CD14-positive monocyte (primary cell): ENCODE measurements around the gene RPL19. TPM values are rescaled to one million over a fixed set of nuclear protein-coding genes. Genes with fewer than 3 reads are reported as not detected.

ENCODE experiments used
- DNase-seq, 3 donors: peaks; one replicate each; pipeline ENCODE4 v3.0.0-alpha.2; 2011 to 2022
- H2AFZ ChIP-seq: 2 replicates; pipeline ENCODE4 v1.6.0; 2012; ENCODE audit warnings: mild to moderate bottlenecking, low read depth, low read length, inconsistent platforms; ENCODE audit not compliant: insufficient read depth, poor library complexity, severe bottlenecking
- H3K27ac ChIP-seq, 2 donors: 1 replicate in 1 of 2; 2 replicates in 1 of 2; pipeline ENCODE4 v1.5.1; 2012 to 2013; ENCODE audit warnings: low read length in 2 of 2, control low read depth in 1 of 2, inconsistent platforms in 1 of 2, low read depth in 1 of 2, mild to moderate bottlenecking in 1 of 2
- H3K27me3 ChIP-seq, 2 donors: one replicate each; pipeline versions ENCODE4 v1.6.0 to v1.6.1; 2011 to 2013; ENCODE audit warnings: low read length in 2 of 2; ENCODE audit not compliant: control insufficient read depth in 2 of 2, insufficient read depth in 2 of 2
- H3K36me3 ChIP-seq, 2 donors: replicated peaks in 1 of 2; 1 replicate in 1 of 2; 2 replicates in 1 of 2; pipeline versions ENCODE4 v1.5.1 to v1.6.1; 2012 to 2013; ENCODE audit warnings: low read length in 2 of 2, control low read depth in 1 of 2, inconsistent platforms in 1 of 2, mild to moderate bottlenecking in 1 of 2; ENCODE audit not compliant: insufficient read depth in 2 of 2, control insufficient read depth in 1 of 2
- H3K4me1 ChIP-seq, 2 donors: 1 replicate in 1 of 2; 2 replicates in 1 of 2; pipeline versions ENCODE4 v1.5.1 to v1.6.1; 2012 to 2013; ENCODE audit warnings: low read length in 2 of 2, control low read depth in 1 of 2, inconsistent platforms in 1 of 2, mild to moderate bottlenecking in 1 of 2, moderate library complexity in 1 of 2; ENCODE audit not compliant: insufficient read depth in 2 of 2, control insufficient read depth in 1 of 2
- H3K4me2 ChIP-seq: replicated peaks from 2 replicates; pipeline ENCODE3; 2012; ENCODE audit warnings: low read length, moderate library complexity, mild to moderate bottlenecking; ENCODE audit not compliant: poor library complexity, severe bottlenecking; ENCODE audit errors: extremely low read depth
- H3K4me3 ChIP-seq, 3 experiments: fragments of 200-600 bp in 1 of 3; sonication (generic) in 1 of 3; replicated peaks in 1 of 3; 1 replicate in 2 of 3; 2 replicates in 1 of 3; pipeline ENCODE4 v1.5.1; 2011 to 2013; ENCODE audit warnings: low read length in 3 of 3, mild to moderate bottlenecking in 3 of 3, control low read depth in 2 of 3, low read depth in 2 of 3, inconsistent platforms in 1 of 3, moderate library complexity in 1 of 3
- H3K79me2 ChIP-seq: 2 replicates; pipeline ENCODE4 v1.6.0; 2012; ENCODE audit warnings: mild to moderate bottlenecking, control low read depth, inconsistent platforms, low read length, moderate library complexity; ENCODE audit not compliant: insufficient read depth
- H3K9ac ChIP-seq: 2 replicates; pipeline ENCODE4 v1.6.0; 2017; ENCODE audit warnings: low read length, mild to moderate bottlenecking; ENCODE audit not compliant: insufficient read depth, poor library complexity, severe bottlenecking
- H3K9me3 ChIP-seq, 2 donors: replicated peaks in 1 of 2; 1 replicate in 1 of 2; 2 replicates in 1 of 2; pipeline versions ENCODE4 v1.5.1 to v1.6.1; 2012 to 2013; ENCODE audit warnings: low read length in 2 of 2, control low read depth in 1 of 2; ENCODE audit not compliant: control insufficient read depth in 1 of 2, insufficient read depth in 1 of 2
- H4K20me1 ChIP-seq: 2 replicates; pipeline ENCODE4 v1.6.0; 2012; ENCODE audit warnings: mild to moderate bottlenecking, low read length, control low read depth, moderate library complexity; ENCODE audit not compliant: insufficient read depth
- H3K27ac Mint-ChIP-seq, 7 donors: one replicate each; pipeline ENCODE4 v1.8.0; 2020; ENCODE audit warnings: mild to moderate bottlenecking in 7 of 7, mixed read lengths in 7 of 7, moderate library complexity in 6 of 7, inconsistent platforms in 2 of 7
- H3K27me3 Mint-ChIP-seq, 3 donors: one replicate each; pipeline ENCODE4 v1.8.0; 2021 to 2022; ENCODE audit warnings: low read depth in 3 of 3, mild to moderate bottlenecking in 3 of 3, mixed read lengths in 3 of 3, moderate library complexity in 3 of 3, inconsistent platforms in 1 of 3
- H3K36me3 Mint-ChIP-seq, 2 donors: one replicate each; pipeline ENCODE4 v1.8.0; 2020; ENCODE audit warnings: mixed read lengths in 2 of 2, inconsistent platforms in 1 of 2, mild to moderate bottlenecking in 1 of 2
- H3K4me1 Mint-ChIP-seq: one replicate; pipeline ENCODE4 v1.8.0; 2020; ENCODE audit warnings: mild to moderate bottlenecking, mixed read lengths
- H3K4me3 Mint-ChIP-seq, 2 donors: one replicate each; pipeline ENCODE4 v1.8.0; 2020; ENCODE audit warnings: mild to moderate bottlenecking in 2 of 2, mixed read lengths in 2 of 2, moderate library complexity in 1 of 2
- H3K9me3 Mint-ChIP-seq, 7 donors: one replicate each; pipeline ENCODE4 v1.8.0; 2020 to 2022; ENCODE audit warnings: mixed read lengths in 7 of 7, mild to moderate bottlenecking in 6 of 7, moderate library complexity in 6 of 7, inconsistent platforms in 2 of 7
- WGBS: methylation state at CpG from one replicate; pipeline ENCODE4 v1.1.5; 2013; ENCODE audit warnings: missing lambda C conversion rate; ENCODE audit not compliant: insufficient coverage; 5-methylcytosine and 5-hydroxymethylcytosine counted together
- intact Hi-C, 2 donors: fragments of 100-400 bp; cut with micrococcal nuclease; formaldehyde crosslinking; loops; one replicate each; pipeline versions ENCODE4 v1.15.0 to v1.15.1; 2023
- polyA plus RNA-seq, 3 donors: library from polyadenylated mRNA; depleted of rRNA in 1 of 3; unstranded in 2 of 3; stranded (reverse) in 1 of 3; fragments of 300-500 nt in 2 of 3; fragments of >200 nt in 1 of 3; fragmentation: Illumina TruSeq in 2 of 3; gene quantifications; 1 replicate in 2 of 3; 2 replicates in 1 of 3; pipeline ENCODE4 v1.2.3, GENCODE V29; 2012 to 2021
- TF ChIP-seq, protein P1 (sequence below): fragments of 200-600 bp; IDR thresholded peaks from one replicate; pipeline ENCODE4 v1.8.0; 2022; ENCODE audit warnings: antibody characterized with exemption, mild to moderate bottlenecking

RPL19 gene
- polyA plus RNA-seq, 3 donors = 1,069 to 1,809 (median 1,232) TPM

DNA sequence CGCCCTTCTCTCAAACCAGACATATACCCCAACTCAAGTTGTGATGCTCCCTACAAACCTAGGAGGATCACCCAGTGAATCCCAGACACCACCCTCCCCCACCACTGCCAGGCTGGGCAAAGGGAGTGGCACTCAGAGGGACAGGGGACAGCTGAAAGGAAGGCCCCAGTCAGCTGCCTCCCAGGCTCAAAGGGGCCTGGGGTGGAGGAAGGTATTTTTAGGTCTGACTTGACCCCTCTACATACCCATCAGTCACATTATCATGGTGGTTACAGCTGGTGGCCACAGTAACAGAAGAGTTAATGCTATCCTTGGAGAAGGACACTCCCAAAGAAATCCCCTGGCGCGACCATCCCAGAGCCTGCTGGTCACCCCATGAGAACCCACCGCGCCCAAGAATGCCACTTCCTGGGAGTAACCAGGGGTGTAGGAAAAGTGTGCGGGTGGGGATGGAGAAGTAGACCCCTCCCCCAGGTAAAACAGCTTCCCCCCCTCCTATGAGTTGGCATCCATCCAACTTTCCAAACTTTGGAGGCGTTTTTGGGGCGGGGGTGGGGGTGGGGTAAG, 3.8 kb upstream of the RPL19 start:
- peak overlapping the region in 1 of 3 experiments; percentile 91 for H3K4me3 ChIP-seq
- H3K79me2 ChIP-seq = peaks cover 13% of the 10 kb centered on the region
- no peaks in the 10 kb centered on the region for H3K27me3 ChIP-seq
- Mint-ChIP-seq H3K36me3 (peaks cover 31% of the 10 kb centered on the region in 2 donors), H3K27me3 (peaks cover 0 to 3% (median 2%) of the 10 kb centered on the region in 3 donors), H3K9me3 (no peaks in the 10 kb centered on the region), H3K4me1 (peaks cover 46% of the 10 kb centered on the region), H3K4me3 (peak overlapping the region; percentile 63 to 65), H3K27ac (no peak overlapping the region)
- intact Hi-C loops = loop anchor here (2.0 to 5.0 kb wide), 2 partner anchors 32 to 34 kb away; no protein-coding TSS in a partner anchor
- H3K9me3 ChIP-seq = no peaks in the 10 kb centered on the region
- peaks cover 45 to 55% of the 10 kb centered on the region in 2 donors for H3K4me1 ChIP-seq
- no peak overlapping the region for H2AFZ ChIP-seq
- H3K4me2 ChIP-seq = peak overlapping the region; percentile 92
- peaks cover 13% of the 10 kb centered on the region for H4K20me1 ChIP-seq
- no peak overlapping the region for H3K27ac ChIP-seq
- peaks cover 20 to 32% of the 10 kb centered on the region in 2 donors for H3K36me3 ChIP-seq
- TF ChIP-seq, protein P1, sequence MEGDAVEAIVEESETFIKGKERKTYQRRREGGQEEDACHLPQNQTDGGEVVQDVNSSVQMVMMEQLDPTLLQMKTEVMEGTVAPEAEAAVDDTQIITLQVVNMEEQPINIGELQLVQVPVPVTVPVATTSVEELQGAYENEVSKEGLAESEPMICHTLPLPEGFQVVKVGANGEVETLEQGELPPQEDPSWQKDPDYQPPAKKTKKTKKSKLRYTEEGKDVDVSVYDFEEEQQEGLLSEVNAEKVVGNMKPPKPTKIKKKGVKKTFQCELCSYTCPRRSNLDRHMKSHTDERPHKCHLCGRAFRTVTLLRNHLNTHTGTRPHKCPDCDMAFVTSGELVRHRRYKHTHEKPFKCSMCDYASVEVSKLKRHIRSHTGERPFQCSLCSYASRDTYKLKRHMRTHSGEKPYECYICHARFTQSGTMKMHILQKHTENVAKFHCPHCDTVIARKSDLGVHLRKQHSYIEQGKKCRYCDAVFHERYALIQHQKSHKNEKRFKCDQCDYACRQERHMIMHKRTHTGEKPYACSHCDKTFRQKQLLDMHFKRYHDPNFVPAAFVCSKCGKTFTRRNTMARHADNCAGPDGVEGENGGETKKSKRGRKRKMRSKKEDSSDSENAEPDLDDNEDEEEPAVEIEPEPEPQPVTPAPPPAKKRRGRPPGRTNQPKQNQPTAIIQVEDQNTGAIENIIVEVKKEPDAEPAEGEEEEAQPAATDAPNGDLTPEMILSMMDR = no peak
- no CpG with 5 or more reads among the region's 8 CpGs for WGBS
- H3K9ac ChIP-seq = no peak overlapping the region
- no peak for DNase-seq

DNA sequence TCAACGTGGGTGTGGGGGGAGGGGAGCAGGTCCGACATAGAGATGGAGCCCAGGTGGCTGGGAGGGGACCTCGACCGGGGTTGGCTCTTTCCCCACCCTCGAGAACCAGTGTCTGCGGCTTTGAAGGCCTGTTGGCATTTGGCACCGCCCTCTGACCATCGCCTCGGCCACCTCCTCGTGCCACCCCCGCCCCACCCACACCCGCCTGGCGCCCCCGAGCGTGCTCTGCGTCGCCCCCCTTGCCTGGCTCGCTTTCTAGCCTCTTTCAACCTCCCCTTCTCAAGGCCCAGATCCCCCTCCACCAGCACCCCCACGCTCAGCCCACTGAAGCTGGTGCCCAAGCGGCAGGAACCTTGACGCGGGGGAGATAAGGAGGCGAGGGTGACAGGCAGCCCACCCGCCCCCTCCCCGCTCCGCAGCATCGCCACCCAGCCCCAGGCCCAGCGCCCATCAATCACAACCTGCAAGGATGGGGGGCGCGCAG, 3.2 kb upstream of the RPL19 start:
- H3K9ac ChIP-seq = peak overlapping the region; percentile 65
- peaks cover 50 to 60% of the 10 kb centered on the region in 2 donors for H3K4me1 ChIP-seq
- TF ChIP-seq, protein P1 = no peak

More for the DNA sequence above, 3.2 kb upstream of the RPL19 start:
- Mint-ChIP-seq H3K9me3 (no peaks in the 10 kb centered on the region), H3K36me3 (peaks cover 30 to 32% of the 10 kb centered on the region in 2 donors), H3K27me3 (peaks cover 0 to 3% (median 2%) of the 10 kb centered on the region in 3 donors), H3K4me3 (peak overlapping the region; percentile 80 to 87), H3K4me1 (peaks cover 49% of the 10 kb centered on the region), H3K27ac (peak overlapping the region in 2 of 7 donors; percentile 33 to 75)
- peak overlapping the region; percentile 57 to 91 (median 60) for H3K4me3 ChIP-seq
- peak overlapping the region; percentile 94 for H2AFZ ChIP-seq
- H3K36me3 ChIP-seq = peaks cover 20 to 31% of the 10 kb centered on the region in 2 donors
- H3K4me2 ChIP-seq = peak overlapping the region; percentile 92
- intact Hi-C loops = loop anchor here (2.0 to 5.0 kb wide), 2 partner anchors 32 to 35 kb away; no protein-coding TSS in a partner anchor
- WGBS = 0% methylated on average over 19 of the region's 30 CpGs
- H3K79me2 ChIP-seq = peaks cover 18% of the 10 kb centered on the region
- DNase-seq = no peak
- peak overlapping the region; percentile 13 to 64 for H3K27ac ChIP-seq
- peaks cover 18% of the 10 kb centered on the region for H4K20me1 ChIP-seq
- no peaks in the 10 kb centered on the region for H3K27me3 ChIP-seq
- H3K9me3 ChIP-seq = no peaks in the 10 kb centered on the region
